HG03095 (cell line): ENCODE measurements around the gene CAPZA3.
"Not testable (repeated sequence)": the region's sequence is repeated elsewhere in the genome, so short reads cannot be mapped to it uniquely, and the experiment has no call there.

Source experiments
- ATAC-seq: cut with Tn5 transposase; IDR thresholded peaks from one replicate; pipeline ENCODE4 v1.9.1; 2021; ENCODE audit warnings: moderate library complexity; ENCODE audit not compliant: unreplicated experiment

Gene CAPZA3

DNA sequence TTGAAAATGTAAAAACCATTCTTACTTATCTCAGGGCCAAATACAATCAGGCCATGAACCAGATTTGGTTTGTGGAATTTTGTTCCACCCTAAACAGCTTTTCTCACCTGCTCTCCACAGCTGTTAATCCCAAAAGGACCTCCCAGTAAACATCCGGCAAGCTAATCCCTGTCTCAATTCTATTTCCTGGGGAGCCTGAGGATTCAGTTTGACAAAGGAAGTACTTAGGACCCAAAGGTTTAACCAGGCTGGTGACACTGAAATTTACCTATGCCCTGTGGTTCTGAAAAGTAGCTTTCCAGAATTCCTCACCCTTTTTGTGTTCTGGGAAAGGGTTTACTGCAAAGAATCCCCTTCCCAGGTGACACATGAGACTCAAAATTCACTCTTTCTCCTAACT, 15.0 kb downstream of the CAPZA3 start:
- no peak for ATAC-seq

DNA sequence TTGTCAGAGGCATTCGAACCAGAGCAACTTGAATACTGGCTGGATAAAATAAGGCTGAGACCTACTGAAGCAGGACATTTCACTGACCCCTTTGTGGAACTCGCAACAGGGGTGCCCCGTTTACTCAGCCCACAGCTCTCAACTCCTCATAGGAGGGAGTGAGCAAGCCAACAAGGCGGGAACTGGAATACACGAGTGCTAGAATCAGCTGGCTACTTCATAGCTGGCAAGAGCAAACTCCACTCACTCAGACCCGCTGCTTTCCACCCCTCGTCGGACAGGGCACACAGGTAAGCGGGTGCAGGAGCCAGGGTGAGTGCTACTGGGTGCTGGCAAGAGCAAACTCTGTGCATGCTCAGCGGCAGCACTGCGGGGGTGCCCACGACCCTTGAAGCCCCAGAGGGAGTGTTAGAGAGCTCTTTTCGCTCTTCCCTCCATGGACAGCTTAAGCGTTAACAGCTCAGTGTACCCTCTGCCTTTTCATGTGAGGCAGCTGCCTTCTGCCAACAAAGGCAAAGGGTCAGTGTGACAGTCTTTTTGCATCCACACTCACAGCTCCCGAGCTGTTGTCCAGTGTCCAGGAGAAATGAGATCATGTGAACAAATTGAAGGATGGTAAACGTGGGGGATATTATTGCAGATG, 15.7 kb downstream of the CAPZA3 start:
- no peak for ATAC-seq

DNA sequence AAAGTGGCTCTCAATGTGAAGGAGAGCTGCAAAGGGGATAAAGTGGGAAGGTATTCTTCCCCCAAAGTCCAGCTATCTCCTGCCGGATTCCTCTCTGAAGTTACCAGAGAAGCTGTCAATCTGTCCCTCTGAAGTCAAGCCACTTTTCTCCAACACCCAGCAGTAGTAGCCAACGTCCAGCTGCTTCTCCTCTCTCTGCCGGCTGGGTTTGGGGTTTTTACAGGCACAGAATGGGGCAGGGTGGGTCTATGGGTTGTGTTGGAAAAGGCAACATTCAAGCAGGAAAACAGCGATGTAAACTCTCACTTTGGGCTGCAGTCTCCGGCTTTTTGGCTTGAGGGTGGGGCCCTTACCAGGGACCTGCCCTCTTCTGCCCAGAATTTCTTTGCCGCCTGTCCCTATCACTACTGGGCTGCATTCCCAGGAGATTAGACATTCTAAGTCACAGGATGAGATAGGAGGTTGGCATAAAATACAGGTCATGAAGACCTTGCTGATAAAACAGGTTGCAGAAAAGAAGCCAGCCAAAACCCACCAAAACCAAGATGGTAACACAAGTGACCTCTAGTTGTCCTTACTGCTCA, 16.3 kb downstream of the CAPZA3 start:
- ATAC-seq, result no peak

DNA sequence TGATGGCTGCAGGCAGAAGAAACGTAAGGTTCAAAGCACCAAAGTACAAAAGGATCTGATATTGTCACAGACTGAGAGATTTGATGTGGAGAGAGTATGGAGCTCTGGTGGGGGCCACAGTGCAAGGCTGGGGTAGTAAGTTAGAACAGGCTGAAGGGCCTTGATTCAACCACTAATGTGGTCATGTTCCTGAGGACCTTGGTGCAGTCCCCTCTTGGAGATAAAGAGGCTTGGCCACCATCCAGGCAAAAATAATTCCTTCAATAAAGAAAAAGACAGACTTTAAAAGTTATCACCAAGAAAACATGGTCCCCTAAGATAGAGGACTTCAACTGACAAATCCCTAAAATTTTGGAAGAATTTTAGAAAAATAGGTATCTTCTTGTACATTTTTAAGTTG, 17.4 kb downstream of the CAPZA3 start:
- no peak for ATAC-seq

DNA sequence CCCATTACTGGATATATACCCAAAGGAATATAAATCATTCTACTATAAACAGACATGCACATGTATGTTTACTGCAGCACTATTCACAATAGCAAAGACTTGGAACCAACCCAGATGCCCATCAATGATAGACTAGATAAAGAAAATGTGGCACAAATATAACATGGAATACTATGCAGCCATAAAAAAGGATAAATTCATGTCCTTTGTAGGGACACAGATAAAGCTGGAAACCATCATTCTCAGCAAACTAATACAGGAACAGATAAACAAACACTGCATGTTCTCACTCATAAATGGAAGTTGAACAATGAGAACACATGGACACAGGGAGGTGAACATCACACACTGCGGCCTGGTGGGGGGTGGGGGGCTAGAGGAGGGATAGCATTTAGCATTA, 28.6 kb downstream of the CAPZA3 start:
- not testable (repeated sequence) for ATAC-seq

DNA sequence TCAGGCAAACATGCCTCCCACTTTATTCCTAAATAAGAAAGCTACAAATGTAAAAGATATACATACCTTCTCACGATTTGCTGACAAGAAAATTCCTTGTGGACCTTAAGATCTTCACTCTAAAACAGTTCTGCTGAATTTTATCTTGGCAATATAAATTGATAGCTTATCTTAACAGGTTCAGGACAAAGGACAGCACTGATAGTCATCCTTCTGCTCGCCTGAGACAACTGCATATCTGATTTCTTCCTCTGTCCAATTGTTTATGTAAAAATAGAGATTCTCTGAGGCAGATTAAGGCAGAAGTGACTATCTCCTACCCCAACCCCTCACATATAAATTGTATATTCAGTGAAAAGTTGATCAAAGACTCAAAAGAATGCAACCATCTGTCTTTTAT, 44.9 kb downstream of the CAPZA3 start:
- no peak for ATAC-seq

DNA sequence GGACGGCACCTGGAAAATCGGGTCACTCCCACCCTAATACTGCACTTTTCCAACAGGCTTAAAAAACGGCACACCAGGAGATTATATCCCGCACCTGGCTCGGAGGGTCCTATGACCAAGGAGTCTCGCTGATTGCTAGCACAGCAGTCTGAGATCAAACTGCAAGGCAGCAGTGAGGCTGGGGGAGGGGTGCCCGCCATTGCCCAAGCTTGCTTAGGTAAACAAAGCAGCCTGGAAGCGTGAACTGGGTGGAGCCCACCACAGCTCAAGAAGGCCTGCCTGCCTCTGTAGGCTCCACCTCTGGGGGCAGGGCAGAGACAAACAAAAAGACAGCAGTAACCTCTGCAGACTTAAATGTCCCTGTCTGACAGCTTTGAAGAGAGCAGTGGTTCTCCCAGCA, 47.5 kb downstream of the CAPZA3 start:
- not testable (repeated sequence) for ATAC-seq
